Astrocyte of the spinal cord (primary cell): ENCODE measurements around the gene MGAT5.

Experiments used
- DNase-seq: peaks from one replicate; pipeline ENCODE4 v3.0.0; 2011; ENCODE audit warnings: low read depth, low spot score
- H3K4me3 ChIP-seq: 2 replicates; pipeline ENCODE4 v1.5.1; 2011; ENCODE audit warnings: low read depth, mild to moderate bottlenecking, low read length, moderate library complexity
- CTCF ChIP-seq: IDR thresholded peaks from 2 replicates; pipeline ENCODE4 v1.5.1; 2012; ENCODE audit warnings: low read depth, mild to moderate bottlenecking, low read length, inconsistent platforms
- in situ Hi-C: cut with HindIII; loops from 2 replicates; pipeline ENCODE4 v1.10.0; 2017; ENCODE audit warnings: low sequenced_read_pairs

MGAT5 gene

DNA sequence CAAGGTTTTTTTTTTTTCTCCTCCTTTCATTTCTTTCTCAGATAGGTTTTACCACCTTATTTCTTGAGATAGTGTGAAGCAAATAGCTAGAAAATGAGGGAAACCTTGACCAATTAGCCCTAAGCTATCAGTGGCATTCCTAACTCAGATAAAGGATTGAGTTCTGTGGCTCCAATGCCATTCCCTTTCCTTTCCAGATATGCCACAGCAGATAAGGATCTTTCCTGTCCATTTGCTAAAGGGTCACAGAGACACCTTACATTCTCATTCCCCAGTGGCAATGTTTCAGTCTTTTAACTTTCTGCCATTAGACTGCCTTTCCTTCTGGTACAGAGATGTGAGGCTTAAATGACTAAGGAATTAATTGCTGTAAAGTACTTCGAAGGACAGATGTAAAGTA is 81.7 kb downstream of the MGAT5 start:
- in situ Hi-C loops: no loop called here
- no peak for DNase-seq
- TF ChIP-seq CTCF: no peak
- no peak overlapping the region for H3K4me3 ChIP-seq

DNA sequence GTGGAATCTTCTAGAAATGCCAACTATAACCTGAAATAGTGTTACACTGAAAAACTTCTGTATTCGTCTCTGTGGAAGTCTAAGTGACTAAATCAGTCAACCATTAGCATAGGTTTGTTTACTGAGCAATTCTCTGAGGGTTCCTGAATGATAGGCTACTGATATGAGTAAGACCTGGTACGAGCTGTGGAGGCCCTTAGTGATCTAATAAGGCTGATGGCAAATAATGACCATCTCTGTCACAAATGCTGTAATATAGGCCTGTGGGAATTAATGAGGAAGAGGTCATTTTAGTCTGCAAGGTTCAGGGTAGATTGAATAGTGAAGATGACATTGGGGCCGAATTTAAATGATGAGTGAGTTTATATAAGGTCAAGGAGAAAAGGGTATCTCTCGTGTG is 82.5 kb downstream of the MGAT5 start:
- H3K4me3 ChIP-seq: no peak overlapping the region
- in situ Hi-C loops: no loop called here
- DNase-seq: no peak
- no peak for TF ChIP-seq CTCF

GRCh38 chr2:134336921-134337320 is 83.0 kb downstream of the MGAT5 start:
- in situ Hi-C loops: no loop called here
- TF ChIP-seq CTCF: no peak
- H3K4me3 ChIP-seq: no peak overlapping the region
- no peak for DNase-seq

GRCh38 chr2:134337631-134338030 is 83.8 kb downstream of the MGAT5 start:
- in situ Hi-C loops: no loop called here
- TF ChIP-seq CTCF: no peak
- DNase-seq: no peak
- no peak overlapping the region for H3K4me3 ChIP-seq

- no peak for TF ChIP-seq CTCF
- in situ Hi-C loops: no loop called here
- DNase-seq: no peak
These were observed 84.3 kb downstream of the MGAT5 start for GRCh38 chr2:134338208-134338607.

DNA sequence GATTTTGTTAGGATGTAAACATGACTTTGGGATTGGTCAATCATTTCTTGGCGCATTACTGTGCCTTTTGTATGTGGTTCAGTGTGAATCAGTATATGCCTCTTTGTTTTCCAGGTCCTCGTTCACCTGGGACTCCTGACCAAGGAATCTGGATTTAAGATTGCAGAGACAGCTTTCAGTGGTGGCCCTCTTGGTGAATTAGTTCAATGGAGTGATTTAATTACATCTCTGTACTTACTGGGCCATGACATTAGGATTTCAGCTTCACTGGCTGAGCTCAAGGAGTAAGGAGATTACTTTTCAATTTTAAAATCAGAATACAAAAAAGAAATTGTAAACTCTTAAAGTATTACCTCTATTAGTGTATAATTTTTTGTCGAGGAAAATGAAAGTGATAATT is 87.6 kb downstream of the MGAT5 start:
- no peak for DNase-seq
- H3K4me3 ChIP-seq: no peak overlapping the region
- in situ Hi-C loops: no loop called here
- TF ChIP-seq CTCF: no peak

More at GRCh38 chr2:134338208-134338607, 84.3 kb downstream of the MGAT5 start:
- no peak overlapping the region for H3K4me3 ChIP-seq
